ENCODE measurements around the gene NGLY1.

The NGLY1 gene

GRCh38 chr3:25783661-25784512 lies 644 bp upstream of the NGLY1 start:
- DNase-seq = peak in 1 of 2 experiments; percentile 21

GRCh38 chr3:25782636-25782937 lies 656 bp downstream of the NGLY1 start:
- no peak for DNase-seq

- no peak for DNase-seq
Observed at GRCh38 chr3:25781758-25782594, 1.3 kb downstream of the NGLY1 start.

- no peak for DNase-seq
Observed at GRCh38 chr3:25781145-25781757, 2.0 kb downstream of the NGLY1 start.

- no peak for DNase-seq
Observed at GRCh38 chr3:25780618-25781017, 2.6 kb downstream of the NGLY1 start.

GRCh38 chr3:25775936-25776335 lies 7.3 kb downstream of the NGLY1 start:
- no peak for DNase-seq

- no peak for DNase-seq
Observed at GRCh38 chr3:25768851-25769250, 14.4 kb downstream of the NGLY1 start.

- no peak for DNase-seq
Observed at GRCh38 chr3:25751725-25752124, 31.5 kb downstream of the NGLY1 start.

- DNase-seq = no peak
Observed at GRCh38 chr3:25751048-25751447, 32.2 kb downstream of the NGLY1 start.

GRCh38 chr3:25749031-25749581 lies 34.1 kb downstream of the NGLY1 start:
- no peak for DNase-seq

- no peak for DNase-seq
Observed at GRCh38 chr3:25748189-25748588, 35.1 kb downstream of the NGLY1 start.

- no peak for DNase-seq
Observed at GRCh38 chr3:25747033-25747432, 36.2 kb downstream of the NGLY1 start.

- no peak for DNase-seq
Observed at GRCh38 chr3:25744470-25744869, 38.8 kb downstream of the NGLY1 start.

- DNase-seq = no peak
Observed at GRCh38 chr3:25728101-25728500, 55.1 kb downstream of the NGLY1 start.

- DNase-seq = no peak
Observed at GRCh38 chr3:25727316-25727715, 55.9 kb downstream of the NGLY1 start.

- DNase-seq = no peak
Observed at GRCh38 chr3:25725810-25726209, 57.4 kb downstream of the NGLY1 start.

- DNase-seq = no peak
Observed at GRCh38 chr3:25724948-25725645, 58.1 kb downstream of the NGLY1 start.

GRCh38 chr3:25723802-25724201 lies 59.4 kb downstream of the NGLY1 start:
- DNase-seq = no peak

- DNase-seq = no peak
Observed at GRCh38 chr3:25719321-25719720, 63.9 kb downstream of the NGLY1 start.

GRCh38 chr3:25713341-25713985 lies 69.8 kb downstream of the NGLY1 start:
- DNase-seq = no peak

- no peak for DNase-seq
Observed at GRCh38 chr3:25711090-25711489, 72.2 kb downstream of the NGLY1 start.

- no peak for DNase-seq
Observed at GRCh38 chr3:25708036-25708435, 75.2 kb downstream of the NGLY1 start.

Measured in NCI-H187 (cell line).